Neural crest cell (in vitro differentiated cells): ENCODE data around the gene RALGPS1. TPM values are rescaled to one million over a fixed set of nuclear protein-coding genes. Genes with fewer than 3 reads are reported as not detected.

Experiments used
- DNase-seq: peaks from one replicate; pipeline ENCODE4 v3.0.0; 2021; ENCODE audit warnings: low read depth, mixed read lengths, low spot score
- H3K27ac Mint-ChIP-seq: one replicate; pipeline ENCODE4 v1.8.0; 2021; ENCODE audit warnings: mild to moderate bottlenecking, mixed read lengths; ENCODE audit not compliant: unreplicated experiment
- H3K27me3 Mint-ChIP-seq: 2 replicates; pipeline ENCODE4 v1.8.0; 2021; ENCODE audit warnings: low read depth, mild to moderate bottlenecking, mixed read lengths
- H3K36me3 Mint-ChIP-seq: 2 replicates; pipeline ENCODE4 v1.8.0; 2021; ENCODE audit warnings: low read depth, mild to moderate bottlenecking, mixed read lengths
- H3K4me1 Mint-ChIP-seq: 2 replicates; pipeline ENCODE4 v1.8.0; 2021; ENCODE audit warnings: mixed read lengths
- H3K4me3 Mint-ChIP-seq: one replicate; pipeline ENCODE4 v1.8.0; 2021; ENCODE audit warnings: mild to moderate bottlenecking, mixed read lengths
- H3K9me3 Mint-ChIP-seq: 2 replicates; pipeline ENCODE4 v1.8.0; 2021; ENCODE audit warnings: mixed read lengths
- total RNA-seq: library from RNA; stranded (reverse); gene quantifications from 2 replicates; pipeline ENCODE4 v1.2.1, GENCODE V29; 2021
- TF ChIP-seq, protein P1 (sequence below): fragments of 200-600 bp; sonication (generic); conservative IDR thresholded peaks from 2 replicates; pipeline ENCODE4 v1.5.0; 2021; ENCODE audit warnings: antibody characterized with exemption, mild to moderate bottlenecking

RALGPS1 gene
- total RNA-seq, 1 donor from 2014 or later, result 11.7 TPM

DNA sequence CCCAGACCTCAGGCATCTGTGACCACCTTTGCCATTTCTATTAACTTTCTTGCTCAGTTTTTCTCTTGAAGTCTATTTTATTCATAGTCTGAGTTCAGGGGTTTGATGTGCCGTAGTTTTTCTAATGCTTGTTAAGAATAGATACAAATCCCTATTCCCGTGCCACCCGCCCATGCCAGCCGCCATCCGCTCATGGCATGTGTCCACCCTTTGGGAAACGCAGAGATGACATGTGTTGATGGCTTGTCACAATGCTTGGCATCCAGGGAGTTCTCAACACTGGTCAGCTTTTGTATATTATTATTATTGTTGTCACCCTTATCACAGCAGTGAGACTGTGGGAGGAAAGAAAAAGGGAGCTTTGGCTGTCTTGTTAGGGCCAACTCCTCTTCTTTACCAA is 225.2 kb downstream of the RALGPS1 start:
- Mint-ChIP-seq H3K36me3 (no peaks in the 10 kb centered on the region), H3K4me1 (peaks cover 3% of the 10 kb centered on the region), H3K9me3 (no peaks in the 10 kb centered on the region), H3K4me3 (no peak overlapping the region), H3K27me3 (no peaks in the 10 kb centered on the region), H3K27ac (no peak overlapping the region)
- DNase-seq, result no peak
- TF ChIP-seq, protein P1, sequence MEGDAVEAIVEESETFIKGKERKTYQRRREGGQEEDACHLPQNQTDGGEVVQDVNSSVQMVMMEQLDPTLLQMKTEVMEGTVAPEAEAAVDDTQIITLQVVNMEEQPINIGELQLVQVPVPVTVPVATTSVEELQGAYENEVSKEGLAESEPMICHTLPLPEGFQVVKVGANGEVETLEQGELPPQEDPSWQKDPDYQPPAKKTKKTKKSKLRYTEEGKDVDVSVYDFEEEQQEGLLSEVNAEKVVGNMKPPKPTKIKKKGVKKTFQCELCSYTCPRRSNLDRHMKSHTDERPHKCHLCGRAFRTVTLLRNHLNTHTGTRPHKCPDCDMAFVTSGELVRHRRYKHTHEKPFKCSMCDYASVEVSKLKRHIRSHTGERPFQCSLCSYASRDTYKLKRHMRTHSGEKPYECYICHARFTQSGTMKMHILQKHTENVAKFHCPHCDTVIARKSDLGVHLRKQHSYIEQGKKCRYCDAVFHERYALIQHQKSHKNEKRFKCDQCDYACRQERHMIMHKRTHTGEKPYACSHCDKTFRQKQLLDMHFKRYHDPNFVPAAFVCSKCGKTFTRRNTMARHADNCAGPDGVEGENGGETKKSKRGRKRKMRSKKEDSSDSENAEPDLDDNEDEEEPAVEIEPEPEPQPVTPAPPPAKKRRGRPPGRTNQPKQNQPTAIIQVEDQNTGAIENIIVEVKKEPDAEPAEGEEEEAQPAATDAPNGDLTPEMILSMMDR, result no peak

DNA sequence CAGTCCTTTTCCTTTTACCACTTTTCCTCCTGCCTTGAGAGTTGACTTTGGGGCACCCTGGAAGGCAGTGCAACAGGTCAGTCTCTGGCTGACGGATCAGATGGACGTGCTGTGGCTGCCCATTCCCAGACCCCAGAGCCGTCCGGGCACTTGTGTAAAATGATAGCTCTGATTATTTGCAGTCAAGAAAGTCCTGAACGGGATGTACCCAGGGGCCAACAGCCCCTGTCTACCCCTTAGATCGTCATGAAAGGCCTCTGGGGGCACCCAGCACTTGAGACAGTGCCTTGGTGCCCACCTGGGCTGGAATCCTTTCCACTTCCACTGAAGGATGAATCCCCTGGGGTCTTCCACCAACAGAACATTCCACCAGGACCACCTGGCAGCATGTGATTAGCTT is 225.6 kb downstream of the RALGPS1 start:
- H3K9me3 Mint-ChIP-seq, result no peaks in the 10 kb centered on the region
- no peaks in the 10 kb centered on the region for H3K27me3 Mint-ChIP-seq
- TF ChIP-seq, protein P1, result no peak
- no peaks in the 10 kb centered on the region for H3K36me3 Mint-ChIP-seq
- peaks cover 3% of the 10 kb centered on the region for H3K4me1 Mint-ChIP-seq
- DNase-seq, result no peak
- no peak overlapping the region for H3K27ac Mint-ChIP-seq
- no peak overlapping the region for H3K4me3 Mint-ChIP-seq

DNA sequence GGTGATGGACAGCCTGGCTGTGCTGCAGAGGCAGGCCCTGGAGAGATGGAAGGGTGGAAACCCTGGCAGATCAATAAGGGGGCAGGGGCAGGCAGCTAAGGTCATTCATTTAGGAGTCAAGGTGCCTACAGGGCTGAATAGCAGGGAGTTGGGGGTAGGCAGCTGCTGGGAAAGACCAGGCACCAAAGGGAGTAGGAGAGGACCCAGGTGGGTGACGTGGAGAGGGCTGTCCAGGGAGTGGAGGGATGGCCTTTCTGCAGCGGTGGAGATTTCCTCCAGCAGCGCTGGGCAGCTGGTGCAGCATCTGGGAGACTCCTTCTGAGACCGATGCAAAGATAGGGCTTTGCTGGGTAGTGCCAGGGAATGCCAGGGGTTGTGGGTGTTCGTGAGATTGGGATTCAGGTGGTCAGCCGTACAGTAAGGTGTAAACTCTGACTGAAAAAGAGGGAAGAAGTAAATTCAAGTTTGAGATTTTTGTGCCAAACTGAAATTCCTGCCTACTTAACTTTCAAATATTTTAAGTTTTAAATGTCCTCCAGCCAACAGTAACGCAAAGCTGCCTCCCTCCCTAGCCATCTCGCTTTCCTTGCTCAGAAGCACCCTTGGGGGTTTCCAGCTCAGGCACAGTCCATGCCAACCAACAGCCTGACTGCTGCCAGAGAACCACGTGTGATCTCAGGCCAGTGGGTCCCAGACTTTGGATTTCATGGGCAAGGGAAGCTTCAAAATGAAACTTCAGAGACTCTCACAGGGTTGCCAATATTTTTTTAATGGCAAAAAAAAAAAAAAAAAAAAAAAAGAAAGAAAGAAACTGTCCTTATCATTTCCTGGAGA is 226.5 kb downstream of the RALGPS1 start:
- no peaks in the 10 kb centered on the region for H3K9me3 Mint-ChIP-seq
- TF ChIP-seq, protein P1, result no peak
- H3K36me3 Mint-ChIP-seq, result no peaks in the 10 kb centered on the region
- DNase-seq, result no peak
- H3K27me3 Mint-ChIP-seq, result no peaks in the 10 kb centered on the region
- no peak overlapping the region for H3K27ac Mint-ChIP-seq
- H3K4me1 Mint-ChIP-seq, result no peaks in the 10 kb centered on the region
- no peak overlapping the region for H3K4me3 Mint-ChIP-seq

- Mint-ChIP-seq H3K4me1 (no peaks in the 10 kb centered on the region), H3K4me3 (no peak overlapping the region), H3K27me3 (no peaks in the 10 kb centered on the region), H3K36me3 (no peaks in the 10 kb centered on the region), H3K9me3 (peaks cover 3% of the 10 kb centered on the region), H3K27ac (no peak overlapping the region)
- DNase-seq, result no peak
- TF ChIP-seq, protein P1, result no peak
Observed at GRCh38 chr9:127142291-127142690, 227.7 kb downstream of the RALGPS1 start.

DNA sequence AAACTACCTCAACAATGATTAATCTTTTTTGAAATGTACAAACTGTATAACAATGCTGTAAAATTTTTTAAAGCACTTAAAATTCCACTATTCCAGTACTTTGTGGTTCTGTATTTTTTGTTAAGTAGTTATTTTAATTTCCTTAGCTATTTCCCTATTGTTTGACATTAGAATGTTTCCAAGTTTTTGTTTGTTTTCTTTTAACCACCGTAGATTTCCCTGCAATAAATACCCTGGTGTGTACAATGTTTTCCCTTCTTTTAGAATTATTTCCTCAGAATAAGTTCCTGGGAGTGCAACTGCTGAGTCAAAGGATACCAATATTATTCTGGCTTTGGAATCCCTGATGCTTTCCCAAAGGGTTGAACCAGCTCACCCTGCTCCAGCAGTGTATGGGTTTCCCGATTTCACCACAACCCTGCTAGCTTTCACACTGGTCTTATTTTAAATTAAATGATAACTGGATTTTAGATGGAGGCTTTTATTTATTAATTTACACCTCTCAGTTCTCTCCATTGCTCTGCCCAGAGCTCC is 228.4 kb downstream of the RALGPS1 start:
- H3K27me3 Mint-ChIP-seq, result no peaks in the 10 kb centered on the region
- DNase-seq, result no peak
- no peaks in the 10 kb centered on the region for H3K36me3 Mint-ChIP-seq
- H3K4me3 Mint-ChIP-seq, result no peak overlapping the region
- peaks cover 3% of the 10 kb centered on the region for H3K9me3 Mint-ChIP-seq
- TF ChIP-seq, protein P1, result no peak
- H3K27ac Mint-ChIP-seq, result no peak overlapping the region
- H3K4me1 Mint-ChIP-seq, result no peaks in the 10 kb centered on the region
